GM12878 (cell line): ENCODE data around the gene BPI.

Experiments used
- CEBPB ChIP-seq, 2 experiments: fragments of 150-350 bp in 1 of 2; IDR thresholded peaks; 2 replicates each; pipeline ENCODE4 v1.6.1; 2012 to 2014; ENCODE audit warnings: low read depth in 2 of 2, low read length in 2 of 2, borderline replicate concordance in 1 of 2, inconsistent platforms in 1 of 2
- CHD2 ChIP-seq: IDR thresholded peaks from 2 replicates; pipeline ENCODE4 v1.6.1; 2011; ENCODE audit warnings: low read depth, low read length, improper control_type of control experiment, borderline replicate concordance
- CREB1 ChIP-seq: IDR thresholded peaks from 2 replicates; pipeline ENCODE4 v1.6.1; 2012; ENCODE audit warnings: low read depth, mild to moderate bottlenecking, inconsistent platforms
- EP300 ChIP-seq, 2 experiments: fragments of 150-350 bp in 1 of 2; IDR thresholded peaks; 2 replicates each; pipeline ENCODE4 v1.6.1; 2011 to 2012; ENCODE audit warnings: low read depth in 2 of 2, low read length in 2 of 2, borderline replicate concordance in 1 of 2, improper control_type of control experiment in 1 of 2, inconsistent platforms in 1 of 2; ENCODE audit not compliant: control insufficient read depth in 1 of 2
- POLR2AphosphoS2 ChIP-seq: IDR thresholded peaks from 2 replicates; pipeline ENCODE4 v1.6.1; 2011; ENCODE audit warnings: low read depth, mild to moderate bottlenecking, low read length, improper control_type of control experiment, moderate library complexity
- POLR2AphosphoS5 ChIP-seq: IDR thresholded peaks from 2 replicates; pipeline ENCODE4 v1.6.1; 2011; ENCODE audit warnings: mild to moderate bottlenecking, low read length, inconsistent platforms
- TARDBP ChIP-seq: IDR thresholded peaks from 2 replicates; pipeline ENCODE4 v1.6.1; 2016; ENCODE audit warnings: borderline replicate concordance
- TF ChIP-seq, protein P1 (sequence below), 3 experiments: IDR thresholded peaks in 2 of 3; conservative IDR thresholded peaks in 1 of 3; 2 replicates each; pipeline ENCODE4 v1.5.1; 2011; ENCODE audit warnings: low read depth in 3 of 3, low read length in 3 of 3, mild to moderate bottlenecking in 3 of 3, control low read depth in 2 of 3, moderate library complexity in 2 of 3, inconsistent platforms in 1 of 3, mixed read lengths in 1 of 3; ENCODE audit not compliant: control insufficient read depth in 2 of 3, insufficient read depth in 1 of 3; ENCODE audit errors: extremely low read depth in 1 of 3

DNA sequence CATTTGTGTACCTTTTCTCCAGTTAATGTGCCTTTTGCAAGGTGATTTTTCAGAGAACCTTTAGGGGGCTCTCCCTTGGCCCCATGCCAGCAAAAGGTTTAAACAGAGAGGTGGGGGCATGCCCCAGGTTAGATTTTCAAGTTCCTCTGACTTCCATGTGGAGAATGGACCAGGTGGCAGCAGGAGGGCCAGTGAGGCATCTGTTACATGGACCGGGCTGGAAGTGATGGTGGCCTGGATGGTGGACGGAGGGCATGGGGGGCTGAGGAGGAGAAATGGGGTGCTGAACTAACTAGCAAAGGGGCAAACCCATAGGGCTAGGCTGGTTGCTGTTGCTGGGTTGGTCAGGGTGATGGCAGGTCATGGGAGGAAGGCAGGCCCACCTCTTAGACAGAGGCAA is 20.7 kb upstream of the BPI start:
- TF ChIP-seq CREB1 (no peak), CHD2 (no peak), POLR2AphosphoS2 (no peak), TARDBP (no peak), CEBPB (IDR thresholded peaks at IDR 0.05; ENCODE audit: borderline replicate concordance in 1 of 2, low read depth in 2 of 2, low read length in 2 of 2) (no peak), POLR2AphosphoS5 (no peak), EP300 (IDR thresholded peaks at IDR 0.05; ENCODE audit: borderline replicate concordance in 1 of 2, control insufficient read depth in 1 of 2, low read depth in 2 of 2, low read length in 2 of 2) (no peak)
- TF ChIP-seq, protein P1, sequence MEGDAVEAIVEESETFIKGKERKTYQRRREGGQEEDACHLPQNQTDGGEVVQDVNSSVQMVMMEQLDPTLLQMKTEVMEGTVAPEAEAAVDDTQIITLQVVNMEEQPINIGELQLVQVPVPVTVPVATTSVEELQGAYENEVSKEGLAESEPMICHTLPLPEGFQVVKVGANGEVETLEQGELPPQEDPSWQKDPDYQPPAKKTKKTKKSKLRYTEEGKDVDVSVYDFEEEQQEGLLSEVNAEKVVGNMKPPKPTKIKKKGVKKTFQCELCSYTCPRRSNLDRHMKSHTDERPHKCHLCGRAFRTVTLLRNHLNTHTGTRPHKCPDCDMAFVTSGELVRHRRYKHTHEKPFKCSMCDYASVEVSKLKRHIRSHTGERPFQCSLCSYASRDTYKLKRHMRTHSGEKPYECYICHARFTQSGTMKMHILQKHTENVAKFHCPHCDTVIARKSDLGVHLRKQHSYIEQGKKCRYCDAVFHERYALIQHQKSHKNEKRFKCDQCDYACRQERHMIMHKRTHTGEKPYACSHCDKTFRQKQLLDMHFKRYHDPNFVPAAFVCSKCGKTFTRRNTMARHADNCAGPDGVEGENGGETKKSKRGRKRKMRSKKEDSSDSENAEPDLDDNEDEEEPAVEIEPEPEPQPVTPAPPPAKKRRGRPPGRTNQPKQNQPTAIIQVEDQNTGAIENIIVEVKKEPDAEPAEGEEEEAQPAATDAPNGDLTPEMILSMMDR (IDR thresholded peaks at IDR 0.05 in 2 of 3, conservative IDR thresholded peaks at IDR 0.05 in 1 of 3; ENCODE audit: control insufficient read depth in 2 of 3, extremely low read depth in 1 of 3, insufficient read depth in 1 of 3, low read depth in 3 of 3, low read length in 3 of 3): no peak
